Nephron (organoid): ENCODE results near the gene CTSV.
"Not testable (repeated sequence)": the region's sequence is repeated elsewhere in the genome, so short reads cannot be mapped to it uniquely, and the experiment has no call there.

Source experiments
- H3K27ac Mint-ChIP-seq, 3 experiments: 2 replicates each; pipeline ENCODE4 v1.8.0; 2020; ENCODE audit warnings: mixed read lengths in 3 of 3, mild to moderate bottlenecking in 2 of 3, moderate library complexity in 1 of 3
- H3K27me3 Mint-ChIP-seq: 2 replicates; pipeline ENCODE4 v1.8.0; 2021; ENCODE audit warnings: low read depth, mild to moderate bottlenecking, moderate library complexity, mixed read lengths
- H3K36me3 Mint-ChIP-seq: 2 replicates; pipeline ENCODE4 v1.8.0; 2020; ENCODE audit warnings: low read depth, mixed read lengths
- H3K4me1 Mint-ChIP-seq: 2 replicates; pipeline ENCODE4 v1.8.0; 2020; ENCODE audit warnings: mixed read lengths
- H3K4me3 Mint-ChIP-seq, 3 experiments: 2 replicates each; pipeline ENCODE4 v1.8.0; 2020; ENCODE audit warnings: mild to moderate bottlenecking in 3 of 3, mixed read lengths in 3 of 3, moderate library complexity in 2 of 3
- H3K9me3 Mint-ChIP-seq: 2 replicates; pipeline ENCODE4 v1.8.0; 2020; ENCODE audit warnings: mixed read lengths

Gene CTSV

GRCh38 chr9:97001338-97001737 lies 37.6 kb downstream of the CTSV start:
- H3K27ac Mint-ChIP-seq, H3K27me3 Mint-ChIP-seq, H3K9me3 Mint-ChIP-seq, H3K4me3 Mint-ChIP-seq, H3K36me3 Mint-ChIP-seq, H3K4me1 Mint-ChIP-seq: not testable (repeated sequence)

- not testable (repeated sequence) for H3K36me3 Mint-ChIP-seq, H3K4me1 Mint-ChIP-seq, H3K4me3 Mint-ChIP-seq, H3K9me3 Mint-ChIP-seq, H3K27me3 Mint-ChIP-seq, H3K27ac Mint-ChIP-seq
Measured at GRCh38 chr9:97000139-97000787, 38.7 kb downstream of the CTSV start.

- not testable (repeated sequence) for H3K4me1 Mint-ChIP-seq, H3K27me3 Mint-ChIP-seq, H3K9me3 Mint-ChIP-seq, H3K36me3 Mint-ChIP-seq, H3K4me3 Mint-ChIP-seq, H3K27ac Mint-ChIP-seq
Measured at GRCh38 chr9:96999733-97000132, 39.2 kb downstream of the CTSV start.

GRCh38 chr9:96997009-96997701 lies 41.8 kb downstream of the CTSV start:
- not testable (repeated sequence) for H3K4me1 Mint-ChIP-seq, H3K9me3 Mint-ChIP-seq, H3K4me3 Mint-ChIP-seq, H3K27ac Mint-ChIP-seq, H3K36me3 Mint-ChIP-seq, H3K27me3 Mint-ChIP-seq

- not testable (repeated sequence) for H3K27me3 Mint-ChIP-seq, H3K27ac Mint-ChIP-seq, H3K4me3 Mint-ChIP-seq, H3K36me3 Mint-ChIP-seq, H3K4me1 Mint-ChIP-seq, H3K9me3 Mint-ChIP-seq
Measured at GRCh38 chr9:96994531-96995016, 44.4 kb downstream of the CTSV start.

GRCh38 chr9:96992303-96992702 lies 46.6 kb downstream of the CTSV start:
- not testable (repeated sequence) for H3K9me3 Mint-ChIP-seq, H3K27ac Mint-ChIP-seq, H3K4me3 Mint-ChIP-seq, H3K27me3 Mint-ChIP-seq, H3K36me3 Mint-ChIP-seq, H3K4me1 Mint-ChIP-seq

GRCh38 chr9:96989747-96990318 lies 49.1 kb downstream of the CTSV start:
- not testable (repeated sequence) for H3K4me1 Mint-ChIP-seq, H3K27me3 Mint-ChIP-seq, H3K36me3 Mint-ChIP-seq, H3K4me3 Mint-ChIP-seq, H3K27ac Mint-ChIP-seq, H3K9me3 Mint-ChIP-seq

GRCh38 chr9:96984887-96985286 lies 54.1 kb downstream of the CTSV start:
- H3K4me1 Mint-ChIP-seq, H3K4me3 Mint-ChIP-seq, H3K27me3 Mint-ChIP-seq, H3K36me3 Mint-ChIP-seq, H3K9me3 Mint-ChIP-seq, H3K27ac Mint-ChIP-seq: not testable (repeated sequence)

- not testable (repeated sequence) for H3K27ac Mint-ChIP-seq, H3K36me3 Mint-ChIP-seq, H3K4me1 Mint-ChIP-seq, H3K9me3 Mint-ChIP-seq, H3K27me3 Mint-ChIP-seq, H3K4me3 Mint-ChIP-seq
Measured at GRCh38 chr9:96984139-96984538, 54.8 kb downstream of the CTSV start.

- not testable (repeated sequence) for H3K36me3 Mint-ChIP-seq, H3K9me3 Mint-ChIP-seq, H3K4me1 Mint-ChIP-seq, H3K27me3 Mint-ChIP-seq, H3K4me3 Mint-ChIP-seq, H3K27ac Mint-ChIP-seq
Measured at GRCh38 chr9:96983496-96984122, 55.3 kb downstream of the CTSV start.
